Measurements from ENCODE around the gene HSD17B2.

HSD17B2 gene

DNA sequence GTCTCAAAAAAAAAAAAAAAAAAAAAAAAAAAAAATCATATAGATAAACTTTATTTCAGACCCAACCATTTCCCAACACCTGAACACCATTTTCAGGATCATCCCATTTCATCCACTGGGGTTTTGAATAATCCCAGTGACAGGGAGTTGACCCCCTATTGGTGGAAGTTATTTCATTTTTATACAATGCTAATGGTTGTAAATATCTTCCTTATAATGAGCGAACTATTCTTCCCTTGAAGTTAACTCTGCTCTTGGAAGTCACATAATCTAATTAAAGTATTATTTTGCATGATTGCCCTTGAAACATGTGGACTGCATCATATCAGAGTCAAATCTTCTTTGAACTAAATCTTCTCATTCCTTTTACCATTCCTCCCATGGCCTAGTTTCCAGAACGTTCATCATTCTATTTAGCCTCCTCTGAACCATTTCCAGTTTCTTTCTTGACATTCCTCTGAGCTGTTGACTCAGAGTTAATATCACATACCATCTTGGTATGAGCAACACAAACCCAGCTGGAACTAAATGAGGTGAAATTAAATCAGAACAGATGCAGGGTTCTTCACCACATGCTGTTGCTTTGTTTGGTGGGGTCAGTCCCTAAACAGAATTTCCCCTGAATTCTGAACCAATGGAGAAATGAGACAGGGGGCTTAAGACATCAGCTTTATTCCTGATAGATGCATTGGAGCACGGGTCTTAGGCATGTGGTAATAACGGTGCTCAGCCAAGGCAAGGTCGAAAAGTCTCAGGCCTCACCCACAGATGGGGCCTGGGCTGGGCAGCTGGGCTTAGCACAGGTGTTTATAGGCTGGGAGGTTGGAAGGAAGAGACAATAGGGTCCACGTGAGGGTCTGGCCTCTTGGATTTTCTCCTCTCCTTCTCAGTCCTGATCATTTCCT lies 8.9 kb downstream of the HSD17B2 start:
- no peaks in the 10 kb centered on the region for H3K9me2 ChIP-seq (replicated peaks; ENCODE audit: control insufficient read depth, low read length)
- no peaks in the 10 kb centered on the region; the same call in 1 of the 2 replicates for H3K27me3 ChIP-seq (ENCODE audit: control insufficient read depth, low read length)
- TF ChIP-seq CTCF (IDR thresholded peaks at IDR 0.05; ENCODE audit: low read depth, low read length, poor library complexity, severe bottlenecking), result no peak
- no peak for TF ChIP-seq EZH2phosphoT487 (IDR thresholded peaks at IDR 0.05; ENCODE audit: borderline replicate concordance, low read length)
- no peak overlapping the region for H3K27ac ChIP-seq (ENCODE audit: low read depth, low read length)
- no peaks in the 10 kb centered on the region for H3K79me2 ChIP-seq (ENCODE audit: control insufficient read depth, low read length)
- no peak overlapping the region for H3K4me2 ChIP-seq (ENCODE audit: low read length)
- H3K4me1 ChIP-seq (ENCODE audit: control insufficient read depth, low read length), result no peaks in the 10 kb centered on the region
- no peaks in the 10 kb centered on the region for H3K36me3 ChIP-seq (ENCODE audit: control insufficient read depth, low read length)
- no peaks in the 10 kb centered on the region for H3K9me3 ChIP-seq (ENCODE audit: control insufficient read depth, insufficient read depth, low read length)
- H4K20me1 ChIP-seq (ENCODE audit: control insufficient read depth, insufficient read depth, low read depth, low read length), result no peaks in the 10 kb centered on the region
- no peaks in the 10 kb centered on the region for H3F3A ChIP-seq (ENCODE audit: control insufficient read depth, insufficient read depth)
- no peak overlapping the region for H3K4me3 ChIP-seq (ENCODE audit: low read length)

DNA sequence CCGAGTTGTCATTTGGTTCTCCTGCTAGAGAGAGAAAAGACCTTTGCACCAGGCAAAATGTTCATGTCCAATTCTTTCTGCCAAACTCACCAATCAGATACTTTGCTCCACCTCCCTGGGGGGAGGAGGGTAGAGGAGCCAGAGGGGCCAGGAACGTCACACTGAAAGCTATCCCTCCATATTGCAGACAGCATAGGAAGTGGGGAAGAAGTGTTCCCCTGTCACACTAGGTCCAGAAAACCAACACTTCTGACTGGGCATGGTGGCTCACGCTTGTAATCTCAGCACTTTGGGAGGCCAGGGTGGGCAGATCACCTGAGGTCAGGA lies 9.5 kb downstream of the HSD17B2 start:
- H3K9me3 ChIP-seq (ENCODE audit: control insufficient read depth, insufficient read depth, low read length), result no peaks in the 10 kb centered on the region
- H3K9me2 ChIP-seq (replicated peaks; ENCODE audit: control insufficient read depth, low read length), result no peaks in the 10 kb centered on the region
- no peaks in the 10 kb centered on the region for H3K79me2 ChIP-seq (ENCODE audit: control insufficient read depth, low read length)
- no peak overlapping the region for H3K4me2 ChIP-seq (ENCODE audit: low read length)
- H3K27me3 ChIP-seq (ENCODE audit: control insufficient read depth, low read length), result no peaks in the 10 kb centered on the region; the same call in 1 of the 2 replicates
- H3F3A ChIP-seq (ENCODE audit: control insufficient read depth, insufficient read depth), result no peaks in the 10 kb centered on the region
- no peak overlapping the region for H3K4me3 ChIP-seq (ENCODE audit: low read length)
- no peaks in the 10 kb centered on the region for H3K4me1 ChIP-seq (ENCODE audit: control insufficient read depth, low read length)
- no peak overlapping the region for H3K27ac ChIP-seq (ENCODE audit: low read depth, low read length)
- H3K36me3 ChIP-seq (ENCODE audit: control insufficient read depth, low read length), result no peaks in the 10 kb centered on the region
- TF ChIP-seq CTCF (IDR thresholded peaks at IDR 0.05; ENCODE audit: low read depth, low read length, poor library complexity, severe bottlenecking), result no peak
- TF ChIP-seq EZH2phosphoT487 (IDR thresholded peaks at IDR 0.05; ENCODE audit: borderline replicate concordance, low read length), result no peak
- no peaks in the 10 kb centered on the region for H4K20me1 ChIP-seq (ENCODE audit: control insufficient read depth, insufficient read depth, low read depth, low read length)

DNA sequence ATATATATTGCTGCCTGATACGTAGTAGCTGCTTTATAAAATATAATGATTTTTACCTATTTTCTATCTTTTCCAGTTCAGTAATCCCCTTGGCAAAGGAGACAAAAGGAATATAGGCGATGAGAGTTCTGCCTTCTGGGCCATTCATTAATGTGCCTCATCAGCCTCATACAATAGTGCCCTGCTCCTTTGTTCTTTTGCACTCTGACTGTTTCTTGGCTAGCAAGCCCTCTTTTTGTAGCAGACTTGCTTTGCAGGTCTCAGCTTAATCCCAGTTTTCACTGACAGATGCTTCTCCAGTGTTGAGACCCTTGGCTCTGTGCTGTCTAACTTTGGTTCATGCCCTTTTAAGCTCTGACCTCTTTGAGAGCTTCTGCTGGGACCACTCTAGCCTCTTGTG lies 10.4 kb downstream of the HSD17B2 start:
- Histone ChIP-seq H3K4me2 (ENCODE audit: low read length) (no peak overlapping the region), H3K27ac (ENCODE audit: low read depth, low read length) (no peak overlapping the region), H3K27me3 (ENCODE audit: control insufficient read depth, low read length) (peaks cover 2% of the 10 kb centered on the region; the same call in 1 of the 2 replicates), H3K9me3 (ENCODE audit: control insufficient read depth, insufficient read depth, low read length) (no peaks in the 10 kb centered on the region), H4K20me1 (ENCODE audit: control insufficient read depth, insufficient read depth, low read depth, low read length) (no peaks in the 10 kb centered on the region), H3K79me2 (ENCODE audit: control insufficient read depth, low read length) (no peaks in the 10 kb centered on the region), H3K4me1 (ENCODE audit: control insufficient read depth, low read length) (no peaks in the 10 kb centered on the region), H3K9me2 (replicated peaks; ENCODE audit: control insufficient read depth, low read length) (no peaks in the 10 kb centered on the region), H3F3A (ENCODE audit: control insufficient read depth, insufficient read depth) (no peaks in the 10 kb centered on the region), H3K4me3 (ENCODE audit: low read length) (no peak overlapping the region), H3K36me3 (ENCODE audit: control insufficient read depth, low read length) (no peaks in the 10 kb centered on the region)
- TF ChIP-seq CTCF (IDR thresholded peaks at IDR 0.05; ENCODE audit: low read depth, low read length, poor library complexity, severe bottlenecking) (no peak), EZH2phosphoT487 (IDR thresholded peaks at IDR 0.05; ENCODE audit: borderline replicate concordance, low read length) (no peak)
